ENCODE measurements around the gene IGFBP6. TPM values are rescaled to one million over a fixed set of nuclear protein-coding genes. Genes with fewer than 3 reads are reported as not detected.
A peak's percentile ranks its signal among the peaks of the same experiment; 100 is the strongest.

Gene IGFBP6
- total and polyA plus RNA-seq, 9 of the 15 experiments (the other 6 are each of a cell fraction or from before 2014, with no cell fraction given): 0.15 to 1.4 (median 0.54) TPM

DNA sequence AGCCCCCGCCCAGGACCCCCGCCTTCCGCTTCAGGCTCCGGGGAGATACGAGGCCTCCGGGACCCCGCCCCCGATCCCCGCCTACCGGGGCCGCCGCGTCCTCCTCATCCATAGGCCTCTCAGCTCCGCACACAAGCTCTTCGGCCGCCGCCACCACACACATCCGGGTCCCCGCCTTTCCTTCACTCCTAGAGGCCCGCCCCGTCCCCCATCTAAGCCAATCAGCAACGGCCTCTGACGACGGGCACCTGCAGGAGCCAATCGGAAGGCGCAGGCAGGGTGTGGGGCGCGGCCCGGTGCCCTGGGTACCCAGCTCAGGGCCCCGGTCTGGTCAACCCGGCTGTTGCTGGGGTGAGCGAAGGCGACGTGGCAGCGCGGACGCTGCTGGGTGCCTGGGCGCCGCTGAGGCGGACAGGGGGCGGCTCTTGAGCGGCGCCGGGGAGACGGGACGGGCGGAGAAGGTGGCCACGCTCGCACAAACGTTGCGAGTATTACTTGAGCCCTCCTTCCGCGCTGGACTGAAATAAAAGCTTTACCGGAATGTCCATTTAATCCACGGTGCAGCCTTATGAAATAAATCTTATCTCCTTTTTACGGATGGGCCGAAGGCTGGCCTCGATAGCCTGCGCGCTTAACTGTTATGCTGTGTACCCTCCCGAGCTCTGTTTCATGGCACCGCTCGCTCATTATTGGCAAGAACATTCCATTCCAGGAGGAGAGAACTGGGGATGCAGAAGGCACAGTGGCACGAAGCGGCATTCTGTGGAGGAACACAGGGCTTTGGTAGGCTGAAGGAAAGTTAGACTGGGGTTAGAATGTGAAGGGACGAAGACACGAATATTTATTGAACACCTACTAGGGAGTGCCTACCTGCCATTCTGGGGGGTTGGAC, 18.0 kb upstream of the IGFBP6 start, which contains the start of gene SPRYD3 (continued):
- TF ChIP-seq, protein P1, sequence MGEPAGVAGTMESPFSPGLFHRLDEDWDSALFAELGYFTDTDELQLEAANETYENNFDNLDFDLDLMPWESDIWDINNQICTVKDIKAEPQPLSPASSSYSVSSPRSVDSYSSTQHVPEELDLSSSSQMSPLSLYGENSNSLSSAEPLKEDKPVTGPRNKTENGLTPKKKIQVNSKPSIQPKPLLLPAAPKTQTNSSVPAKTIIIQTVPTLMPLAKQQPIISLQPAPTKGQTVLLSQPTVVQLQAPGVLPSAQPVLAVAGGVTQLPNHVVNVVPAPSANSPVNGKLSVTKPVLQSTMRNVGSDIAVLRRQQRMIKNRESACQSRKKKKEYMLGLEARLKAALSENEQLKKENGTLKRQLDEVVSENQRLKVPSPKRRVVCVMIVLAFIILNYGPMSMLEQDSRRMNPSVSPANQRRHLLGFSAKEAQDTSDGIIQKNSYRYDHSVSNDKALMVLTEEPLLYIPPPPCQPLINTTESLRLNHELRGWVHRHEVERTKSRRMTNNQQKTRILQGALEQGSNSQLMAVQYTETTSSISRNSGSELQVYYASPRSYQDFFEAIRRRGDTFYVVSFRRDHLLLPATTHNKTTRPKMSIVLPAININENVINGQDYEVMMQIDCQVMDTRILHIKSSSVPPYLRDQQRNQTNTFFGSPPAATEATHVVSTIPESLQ (CRISPR knock-in tag; IDR thresholded peaks at IDR 0.05): no peak; the same call in 1 of the 2 replicates
- TF ChIP-seq SMARCC2 (IDR thresholded peaks at IDR 0.05; ENCODE audit: low read depth) (no peak), ZFP1 (CRISPR knock-in tag; IDR thresholded peaks at IDR 0.05) (0 out of 2 replicates have a peak, but pooled peaks have one; percentile 10), BRF1 (IDR thresholded peaks at IDR 0.05; ENCODE audit: borderline replicate concordance, extremely low read depth, insufficient read length) (no peak), GABPB1 (CRISPR knock-in tag; IDR thresholded peaks at IDR 0.05) (peak; percentile 52; the same call in 1 of the 2 replicates), KHSRP (IDR thresholded peaks at IDR 0.05) (no peak), MAZ (CRISPR knock-in tag; conservative IDR thresholded peaks at IDR 0.05 in 1 of 2, IDR thresholded peaks at IDR 0.05 in 1 of 2) (peak; percentile 55 to 68; a peak in 3 of 4 replicates), NFIC (IDR thresholded peaks at IDR 0.05) (no peak), HIVEP1 (CRISPR knock-in tag; IDR thresholded peaks at IDR 0.05) (peak; percentile 45; the same call in 1 of the 2 replicates), ATF1 (CRISPR knock-in tag; IDR thresholded peaks at IDR 0.05) (no peak), ATF1 (tag; IDR thresholded peaks at IDR 0.05) (peak; percentile 73)
- TF ChIP-seq, protein P2, sequence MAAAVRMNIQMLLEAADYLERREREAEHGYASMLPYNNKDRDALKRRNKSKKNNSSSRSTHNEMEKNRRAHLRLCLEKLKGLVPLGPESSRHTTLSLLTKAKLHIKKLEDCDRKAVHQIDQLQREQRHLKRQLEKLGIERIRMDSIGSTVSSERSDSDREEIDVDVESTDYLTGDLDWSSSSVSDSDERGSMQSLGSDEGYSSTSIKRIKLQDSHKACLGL (CRISPR knock-in tag; IDR thresholded peaks at IDR 0.05; ENCODE audit: borderline replicate concordance, poor library complexity, severe bottlenecking): no peak
- TF ChIP-seq, protein P3, sequence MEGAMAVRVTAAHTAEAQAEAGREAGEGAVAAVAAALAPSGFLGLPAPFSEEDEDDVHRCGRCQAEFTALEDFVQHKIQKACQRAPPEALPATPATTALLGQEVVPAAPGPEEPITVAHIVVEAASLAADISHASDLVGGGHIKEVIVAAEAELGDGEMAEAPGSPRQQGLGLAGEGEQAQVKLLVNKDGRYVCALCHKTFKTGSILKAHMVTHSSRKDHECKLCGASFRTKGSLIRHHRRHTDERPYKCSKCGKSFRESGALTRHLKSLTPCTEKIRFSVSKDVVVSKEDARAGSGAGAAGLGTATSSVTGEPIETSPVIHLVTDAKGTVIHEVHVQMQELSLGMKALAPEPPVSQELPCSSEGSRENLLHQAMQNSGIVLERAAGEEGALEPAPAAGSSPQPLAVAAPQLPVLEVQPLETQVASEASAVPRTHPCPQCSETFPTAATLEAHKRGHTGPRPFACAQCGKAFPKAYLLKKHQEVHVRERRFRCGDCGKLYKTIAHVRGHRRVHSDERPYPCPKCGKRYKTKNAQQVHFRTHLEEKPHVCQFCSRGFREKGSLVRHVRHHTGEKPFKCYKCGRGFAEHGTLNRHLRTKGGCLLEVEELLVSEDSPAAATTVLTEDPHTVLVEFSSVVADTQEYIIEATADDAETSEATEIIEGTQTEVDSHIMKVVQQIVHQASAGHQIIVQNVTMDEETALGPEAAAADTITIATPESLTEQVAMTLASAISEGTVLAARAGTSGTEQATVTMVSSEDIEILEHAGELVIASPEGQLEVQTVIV (CRISPR knock-in tag; IDR thresholded peaks at IDR 0.05; ENCODE audit: borderline replicate concordance): no peak
- TF ChIP-seq, protein P4, sequence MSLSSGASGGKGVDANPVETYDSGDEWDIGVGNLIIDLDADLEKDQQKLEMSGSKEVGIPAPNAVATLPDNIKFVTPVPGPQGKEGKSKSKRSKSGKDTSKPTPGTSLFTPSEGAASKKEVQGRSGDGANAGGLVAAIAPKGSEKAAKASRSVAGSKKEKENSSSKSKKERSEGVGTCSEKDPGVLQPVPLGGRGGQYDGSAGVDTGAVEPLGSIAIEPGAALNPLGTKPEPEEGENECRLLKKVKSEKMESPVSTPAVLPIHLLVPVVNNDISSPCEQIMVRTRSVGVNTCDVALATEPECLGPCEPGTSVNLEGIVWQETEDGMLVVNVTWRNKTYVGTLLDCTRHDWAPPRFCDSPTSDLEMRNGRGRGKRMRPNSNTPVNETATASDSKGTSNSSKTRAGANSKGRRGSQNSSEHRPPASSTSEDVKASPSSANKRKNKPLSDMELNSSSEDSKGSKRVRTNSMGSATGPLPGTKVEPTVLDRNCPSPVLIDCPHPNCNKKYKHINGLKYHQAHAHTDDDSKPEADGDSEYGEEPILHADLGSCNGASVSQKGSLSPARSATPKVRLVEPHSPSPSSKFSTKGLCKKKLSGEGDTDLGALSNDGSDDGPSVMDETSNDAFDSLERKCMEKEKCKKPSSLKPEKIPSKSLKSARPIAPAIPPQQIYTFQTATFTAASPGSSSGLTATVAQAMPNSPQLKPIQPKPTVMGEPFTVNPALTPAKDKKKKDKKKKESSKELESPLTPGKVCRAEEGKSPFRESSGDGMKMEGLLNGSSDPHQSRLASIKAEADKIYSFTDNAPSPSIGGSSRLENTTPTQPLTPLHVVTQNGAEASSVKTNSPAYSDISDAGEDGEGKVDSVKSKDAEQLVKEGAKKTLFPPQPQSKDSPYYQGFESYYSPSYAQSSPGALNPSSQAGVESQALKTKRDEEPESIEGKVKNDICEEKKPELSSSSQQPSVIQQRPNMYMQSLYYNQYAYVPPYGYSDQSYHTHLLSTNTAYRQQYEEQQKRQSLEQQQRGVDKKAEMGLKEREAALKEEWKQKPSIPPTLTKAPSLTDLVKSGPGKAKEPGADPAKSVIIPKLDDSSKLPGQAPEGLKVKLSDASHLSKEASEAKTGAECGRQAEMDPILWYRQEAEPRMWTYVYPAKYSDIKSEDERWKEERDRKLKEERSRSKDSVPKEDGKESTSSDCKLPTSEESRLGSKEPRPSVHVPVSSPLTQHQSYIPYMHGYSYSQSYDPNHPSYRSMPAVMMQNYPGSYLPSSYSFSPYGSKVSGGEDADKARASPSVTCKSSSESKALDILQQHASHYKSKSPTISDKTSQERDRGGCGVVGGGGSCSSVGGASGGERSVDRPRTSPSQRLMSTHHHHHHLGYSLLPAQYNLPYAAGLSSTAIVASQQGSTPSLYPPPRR (CRISPR knock-in tag; IDR thresholded peaks at IDR 0.05; ENCODE audit: borderline replicate concordance): 0 out of 2 replicates have a peak, but pooled peaks have one; percentile 26
- TF ChIP-seq, protein P5, sequence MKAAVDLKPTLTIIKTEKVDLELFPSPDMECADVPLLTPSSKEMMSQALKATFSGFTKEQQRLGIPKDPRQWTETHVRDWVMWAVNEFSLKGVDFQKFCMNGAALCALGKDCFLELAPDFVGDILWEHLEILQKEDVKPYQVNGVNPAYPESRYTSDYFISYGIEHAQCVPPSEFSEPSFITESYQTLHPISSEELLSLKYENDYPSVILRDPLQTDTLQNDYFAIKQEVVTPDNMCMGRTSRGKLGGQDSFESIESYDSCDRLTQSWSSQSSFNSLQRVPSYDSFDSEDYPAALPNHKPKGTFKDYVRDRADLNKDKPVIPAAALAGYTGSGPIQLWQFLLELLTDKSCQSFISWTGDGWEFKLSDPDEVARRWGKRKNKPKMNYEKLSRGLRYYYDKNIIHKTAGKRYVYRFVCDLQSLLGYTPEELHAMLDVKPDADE (conservative IDR thresholded peaks at IDR 0.05; ENCODE audit: control insufficient read depth, low read depth, low read length): peak; percentile 12; the same call in 1 of the 2 replicates
